HG03175 (cell line): Measurements from ENCODE around the gene LRRFIP2.
A peak's percentile ranks its signal among the peaks of the same experiment; 100 is the strongest.
"Not testable (repeated sequence)": the region's sequence is repeated elsewhere in the genome, so short reads cannot be mapped to it uniquely, and the experiment has no call there.

Experiments used
- ATAC-seq: cut with Tn5 transposase; IDR thresholded peaks from one replicate; pipeline ENCODE4 v1.9.1; 2021; ENCODE audit warnings: mild to moderate bottlenecking, moderate library complexity; ENCODE audit not compliant: unreplicated experiment

The LRRFIP2 gene

GRCh38 chr3:37072892-37073291, 101.5 kb downstream of the LRRFIP2 start:
- ATAC-seq, result no peak

- no peak for ATAC-seq
These were observed 102.5 kb downstream of the LRRFIP2 start for GRCh38 chr3:37071921-37072320.

- no peak for ATAC-seq
These were observed 106.4 kb downstream of the LRRFIP2 start for GRCh38 chr3:37068031-37068430.

- no peak for ATAC-seq
These were observed 106.8 kb downstream of the LRRFIP2 start for GRCh38 chr3:37067577-37067976.

GRCh38 chr3:37064747-37065146, 109.6 kb downstream of the LRRFIP2 start:
- ATAC-seq, result no peak

GRCh38 chr3:37058117-37058516, 116.3 kb downstream of the LRRFIP2 start:
- no peak for ATAC-seq

GRCh38 chr3:37056826-37057225, 117.6 kb downstream of the LRRFIP2 start:
- ATAC-seq, result no peak

- ATAC-seq, result not testable (repeated sequence)
These were observed 119.3 kb downstream of the LRRFIP2 start for GRCh38 chr3:37055077-37055476.

- peak; percentile 88 for ATAC-seq
These were observed 120.0 kb downstream of the LRRFIP2 start for GRCh38 chr3:37054370-37054769.

- no peak for ATAC-seq
These were observed 120.6 kb downstream of the LRRFIP2 start for GRCh38 chr3:37053753-37054152.

GRCh38 chr3:37053337-37053736, 121.0 kb downstream of the LRRFIP2 start:
- no peak for ATAC-seq

GRCh38 chr3:37052860-37053259, 121.5 kb downstream of the LRRFIP2 start:
- ATAC-seq, result no peak

- no peak for ATAC-seq
These were observed 124.1 kb downstream of the LRRFIP2 start for GRCh38 chr3:37050282-37050681.

- ATAC-seq, result not testable (repeated sequence)
These were observed 131.7 kb downstream of the LRRFIP2 start for GRCh38 chr3:37042712-37043111.

- ATAC-seq, result no peak
These were observed 132.7 kb downstream of the LRRFIP2 start for GRCh38 chr3:37041546-37042195.

GRCh38 chr3:37040231-37040630, 134.2 kb downstream of the LRRFIP2 start:
- no peak for ATAC-seq

GRCh38 chr3:37039161-37039846, 135.1 kb downstream of the LRRFIP2 start:
- no peak for ATAC-seq

GRCh38 chr3:37037352-37037751, 137.0 kb downstream of the LRRFIP2 start:
- no peak for ATAC-seq

- no peak for ATAC-seq
These were observed 141.4 kb downstream of the LRRFIP2 start for GRCh38 chr3:37032961-37033360.

- no peak for ATAC-seq
These were observed 143.2 kb downstream of the LRRFIP2 start for GRCh38 chr3:37031096-37031682.

GRCh38 chr3:37030588-37030987, 143.8 kb downstream of the LRRFIP2 start:
- ATAC-seq, result no peak

- ATAC-seq, result no peak
These were observed 144.7 kb downstream of the LRRFIP2 start for GRCh38 chr3:37029516-37030163.
